WERI-Rb-1 (cell line): ENCODE results near the gene PROKR1.
"Not testable (repeated sequence)": the region's sequence is repeated elsewhere in the genome, so short reads cannot be mapped to it uniquely, and the experiment has no call there.

Experiments
- DNase-seq: peaks from one replicate; pipeline ENCODE4 v3.0.0-alpha.2; 2020
- H3K27ac ChIP-seq: fragments of 250-450 bp; sonication (Bioruptor Pico); 2 replicates; pipeline ENCODE4 v1.5.1; 2020; ENCODE audit warnings: mild to moderate bottlenecking, moderate library complexity
- H3K27me3 ChIP-seq: fragments of 250-450 bp; sonication (Bioruptor Pico); 2 replicates; pipeline ENCODE4 v1.5.1; 2021; ENCODE audit warnings: mild to moderate bottlenecking, low read depth, moderate library complexity; ENCODE audit not compliant: insufficient read depth, severe bottlenecking
- H3K36me3 ChIP-seq: fragments of 250-450 bp; sonication (Bioruptor Pico); 2 replicates; pipeline ENCODE4 v1.5.1; 2020; ENCODE audit warnings: mild to moderate bottlenecking, moderate library complexity
- H3K4me3 ChIP-seq: 2 replicates; pipeline ENCODE4 v1.5.1; 2011; ENCODE audit warnings: low read depth, mild to moderate bottlenecking, control low read depth, low read length
- H3K9me3 ChIP-seq: fragments of 250-450 bp; sonication (Bioruptor Pico); 2 replicates; pipeline ENCODE4 v1.5.1; 2021; ENCODE audit warnings: mild to moderate bottlenecking, moderate library complexity; ENCODE audit not compliant: severe bottlenecking
- CTCF ChIP-seq: IDR thresholded peaks from 2 replicates; pipeline ENCODE4 v1.5.1; 2011; ENCODE audit warnings: low read depth, mild to moderate bottlenecking, control low read depth, inconsistent platforms, low read length

The PROKR1 gene

GRCh38 chr2:68643011-68643873 is at the start of gene PROKR1:
PROKR1 (plus strand) TSS chr2:68643579; CDS start chr2:68645822, 2,243 bp downstream.
- Histone ChIP-seq H3K4me3 (peak within 1 kb of the TSS; percentile 46), H3K27me3 (peaks cover 9% of the 10 kb centered on the region), H3K36me3 (no peaks in the 10 kb centered on the region), H3K9me3 (no peaks in the 10 kb centered on the region), H3K27ac (peak within 1 kb of the TSS; percentile 20; the same call in 1 of the 2 replicates)
- peak; percentile 44; the same call in 1 of the 2 replicates for TF ChIP-seq CTCF
- peak; percentile 74 for DNase-seq

GRCh38 chr2:68594041-68594440 is 49.3 kb upstream of the PROKR1 start:
- no peak for TF ChIP-seq CTCF
- Histone ChIP-seq H3K9me3 (no peaks in the 10 kb centered on the region), H3K27ac (no peak overlapping the region), H3K4me3 (no peak overlapping the region), H3K36me3 (no peaks in the 10 kb centered on the region), H3K27me3 (no peaks in the 10 kb centered on the region)
- no peak for DNase-seq

- H3K9me3 ChIP-seq = peaks cover 2% of the 10 kb centered on the region
- peak; percentile 50 for DNase-seq
- H3K27me3 ChIP-seq = no peaks in the 10 kb centered on the region
- no peak overlapping the region for H3K4me3 ChIP-seq
- no peak overlapping the region for H3K27ac ChIP-seq
- TF ChIP-seq CTCF = peak; percentile 70
- H3K36me3 ChIP-seq = no peaks in the 10 kb centered on the region
These were observed 48.5 kb upstream of the PROKR1 start for GRCh38 chr2:68594674-68595492.

GRCh38 chr2:68595493-68595785 is 47.9 kb upstream of the PROKR1 start:
- not testable (repeated sequence) for H3K36me3 ChIP-seq, H3K27ac ChIP-seq, H3K27me3 ChIP-seq, H3K9me3 ChIP-seq, DNase-seq, H3K4me3 ChIP-seq

GRCh38 chr2:68600495-68600894 is 42.9 kb upstream of the PROKR1 start:
- not testable (repeated sequence) for DNase-seq, H3K27me3 ChIP-seq, H3K4me3 ChIP-seq, H3K36me3 ChIP-seq, H3K27ac ChIP-seq
- H3K9me3 ChIP-seq = peaks cover 12% of the 10 kb centered on the region

- Histone ChIP-seq H3K9me3 (peaks cover 12% of the 10 kb centered on the region), H3K36me3 (no peaks in the 10 kb centered on the region), H3K4me3 (no peak overlapping the region), H3K27me3 (no peaks in the 10 kb centered on the region), H3K27ac (no peak overlapping the region)
- DNase-seq = no peak
- no peak for TF ChIP-seq CTCF
These were observed 40.3 kb upstream of the PROKR1 start for GRCh38 chr2:68603059-68603458.
